AG09309 (cell line): ENCODE measurements around the gene SLC39A11.
A peak's percentile ranks its signal among the peaks of the same experiment; 100 is the strongest.
"Not testable (repeated sequence)": the region's sequence is repeated elsewhere in the genome, so short reads cannot be mapped to it uniquely, and the experiment has no call there.

Experiments used
- DNase-seq: peaks from one replicate; pipeline ENCODE4 v3.0.0-alpha.2; 2010; ENCODE audit warnings: low read depth
- H3K4me3 ChIP-seq: 2 replicates; pipeline ENCODE4 v1.5.1; 2011; ENCODE audit warnings: mild to moderate bottlenecking, low read depth, low read length, moderate library complexity; ENCODE audit not compliant: control insufficient read depth
- TF ChIP-seq, protein P1 (sequence below): IDR thresholded peaks from 2 replicates; pipeline ENCODE4 v1.5.1; 2011; ENCODE audit warnings: mild to moderate bottlenecking, low read depth, low read length, inconsistent platforms; ENCODE audit not compliant: insufficient read depth, control insufficient read depth; ENCODE audit errors: missing control alignments

The SLC39A11 gene

DNA sequence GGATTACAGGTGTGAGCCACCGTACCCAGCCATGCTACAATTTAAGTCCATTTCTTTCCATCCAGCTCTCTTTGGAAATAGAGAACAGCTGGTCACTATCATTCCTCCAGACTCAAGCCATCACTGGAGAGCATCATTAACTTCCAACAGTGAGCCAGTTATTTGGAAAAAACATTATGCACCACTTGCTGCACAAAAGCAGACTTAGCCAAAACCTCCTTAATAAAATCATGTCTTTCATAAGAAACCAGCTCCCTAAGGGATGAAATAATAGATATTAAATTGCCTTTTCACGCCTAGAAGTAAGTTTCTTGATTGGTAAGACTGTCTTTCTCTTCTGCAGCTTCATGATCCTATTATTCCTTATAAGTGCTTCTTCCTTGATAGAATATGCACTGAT, 17.9 kb downstream of the SLC39A11 start:
- H3K4me3 ChIP-seq = no peak overlapping the region
- TF ChIP-seq, protein P1, sequence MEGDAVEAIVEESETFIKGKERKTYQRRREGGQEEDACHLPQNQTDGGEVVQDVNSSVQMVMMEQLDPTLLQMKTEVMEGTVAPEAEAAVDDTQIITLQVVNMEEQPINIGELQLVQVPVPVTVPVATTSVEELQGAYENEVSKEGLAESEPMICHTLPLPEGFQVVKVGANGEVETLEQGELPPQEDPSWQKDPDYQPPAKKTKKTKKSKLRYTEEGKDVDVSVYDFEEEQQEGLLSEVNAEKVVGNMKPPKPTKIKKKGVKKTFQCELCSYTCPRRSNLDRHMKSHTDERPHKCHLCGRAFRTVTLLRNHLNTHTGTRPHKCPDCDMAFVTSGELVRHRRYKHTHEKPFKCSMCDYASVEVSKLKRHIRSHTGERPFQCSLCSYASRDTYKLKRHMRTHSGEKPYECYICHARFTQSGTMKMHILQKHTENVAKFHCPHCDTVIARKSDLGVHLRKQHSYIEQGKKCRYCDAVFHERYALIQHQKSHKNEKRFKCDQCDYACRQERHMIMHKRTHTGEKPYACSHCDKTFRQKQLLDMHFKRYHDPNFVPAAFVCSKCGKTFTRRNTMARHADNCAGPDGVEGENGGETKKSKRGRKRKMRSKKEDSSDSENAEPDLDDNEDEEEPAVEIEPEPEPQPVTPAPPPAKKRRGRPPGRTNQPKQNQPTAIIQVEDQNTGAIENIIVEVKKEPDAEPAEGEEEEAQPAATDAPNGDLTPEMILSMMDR = no peak
- DNase-seq = no peak

DNA sequence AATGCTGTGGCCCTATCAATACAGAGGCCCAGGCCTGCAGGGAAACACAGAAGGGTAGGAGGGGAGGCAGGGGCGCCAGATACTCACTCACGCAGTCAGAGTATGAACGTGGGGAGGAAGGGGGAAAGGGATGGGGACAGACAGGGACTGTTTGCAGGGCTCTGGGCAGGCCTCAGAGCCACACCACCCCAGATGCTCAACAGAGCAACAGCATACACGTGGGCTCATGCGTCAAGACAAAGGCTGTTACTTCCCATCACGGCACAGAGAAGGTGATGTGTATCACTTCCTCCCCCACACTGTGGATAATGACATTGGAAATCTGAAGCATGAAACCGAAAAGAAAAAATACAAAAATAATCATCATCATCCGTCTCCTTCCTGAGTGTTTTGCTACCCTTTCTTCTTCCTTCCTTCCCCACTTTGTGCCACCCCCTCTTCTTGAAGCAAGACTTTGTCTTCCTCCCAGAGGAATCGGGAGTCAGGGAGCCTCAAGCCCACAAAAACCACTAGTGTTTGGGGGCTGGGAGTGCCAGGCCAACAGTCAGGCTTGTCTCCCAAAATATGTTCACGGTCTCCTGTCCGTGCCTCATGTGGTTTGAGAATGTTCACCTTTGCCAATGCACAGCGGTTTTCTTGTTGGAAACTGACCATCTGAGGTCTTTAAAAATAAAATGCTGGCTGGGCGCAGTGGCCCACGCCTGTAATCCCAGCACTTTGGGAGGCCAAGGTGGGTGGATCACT, 20.1 kb downstream of the SLC39A11 start:
- no peak overlapping the region for H3K4me3 ChIP-seq
- TF ChIP-seq, protein P1 = no peak
- DNase-seq = no peak

DNA sequence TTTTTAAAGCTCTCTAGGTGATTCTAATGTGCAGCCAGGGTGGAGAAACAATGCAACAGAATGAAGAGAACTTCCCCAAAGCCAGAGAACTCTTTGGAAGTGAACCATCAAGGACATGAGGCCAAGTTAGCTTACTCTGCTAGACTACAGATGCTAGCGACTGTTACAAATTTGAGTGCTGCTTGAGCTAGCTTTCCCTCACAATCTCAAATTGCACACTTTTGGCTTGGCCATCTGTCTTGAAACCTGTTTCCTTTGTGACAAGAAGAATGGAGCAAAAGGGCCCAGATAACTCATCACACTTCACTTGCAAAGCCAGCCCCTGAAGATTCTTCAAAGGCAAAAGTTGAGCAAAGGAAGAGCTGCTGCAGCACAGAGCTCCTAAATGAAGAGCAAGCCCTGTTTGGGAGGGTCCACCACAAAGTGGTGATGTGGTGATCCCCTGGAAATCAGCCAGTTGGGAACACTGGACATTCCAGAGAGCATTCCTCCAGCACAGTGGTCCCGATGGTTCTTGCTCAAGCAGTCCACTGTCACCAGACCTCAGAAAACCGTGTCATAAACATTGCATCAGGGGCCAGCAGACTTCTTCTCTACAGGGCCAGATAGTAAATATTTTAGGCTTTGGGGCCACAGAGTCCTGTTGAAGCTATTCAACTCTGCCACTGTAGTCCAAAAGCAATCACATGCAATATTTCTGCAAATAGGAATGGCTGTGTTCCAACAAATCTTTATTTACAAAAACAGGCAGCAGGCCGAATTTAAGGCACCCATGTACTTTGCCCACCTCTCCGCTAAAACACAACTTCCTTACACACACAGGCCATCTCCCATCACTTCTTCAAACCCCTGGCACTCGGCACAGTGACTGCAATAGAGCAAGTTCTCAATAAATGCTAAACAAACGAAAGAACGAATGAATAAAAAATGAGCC, 21.2 kb downstream of the SLC39A11 start:
- TF ChIP-seq, protein P1 = no peak
- no peak for DNase-seq
- no peak overlapping the region for H3K4me3 ChIP-seq

DNA sequence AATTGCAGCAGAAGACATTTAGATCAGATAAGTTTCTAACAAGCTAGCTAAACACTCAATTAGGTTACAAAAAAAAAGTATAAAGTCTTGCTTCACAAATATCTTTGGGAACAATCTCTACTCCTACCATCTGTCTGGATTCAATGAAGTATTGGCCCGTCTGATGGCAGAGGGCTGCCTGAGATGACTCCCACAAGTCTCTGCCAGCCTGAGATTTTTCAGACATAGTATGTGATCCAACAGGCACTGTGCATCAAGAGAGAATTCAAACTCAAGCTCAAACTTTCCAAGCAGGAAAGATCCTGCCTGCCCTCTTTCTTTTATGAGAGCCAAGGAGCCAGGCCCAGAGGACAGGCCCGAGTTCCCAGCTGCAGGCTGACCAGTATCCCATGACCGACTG, 22.6 kb downstream of the SLC39A11 start:
- TF ChIP-seq, protein P1 = no peak
- H3K4me3 ChIP-seq = no peak overlapping the region
- no peak for DNase-seq

DNA sequence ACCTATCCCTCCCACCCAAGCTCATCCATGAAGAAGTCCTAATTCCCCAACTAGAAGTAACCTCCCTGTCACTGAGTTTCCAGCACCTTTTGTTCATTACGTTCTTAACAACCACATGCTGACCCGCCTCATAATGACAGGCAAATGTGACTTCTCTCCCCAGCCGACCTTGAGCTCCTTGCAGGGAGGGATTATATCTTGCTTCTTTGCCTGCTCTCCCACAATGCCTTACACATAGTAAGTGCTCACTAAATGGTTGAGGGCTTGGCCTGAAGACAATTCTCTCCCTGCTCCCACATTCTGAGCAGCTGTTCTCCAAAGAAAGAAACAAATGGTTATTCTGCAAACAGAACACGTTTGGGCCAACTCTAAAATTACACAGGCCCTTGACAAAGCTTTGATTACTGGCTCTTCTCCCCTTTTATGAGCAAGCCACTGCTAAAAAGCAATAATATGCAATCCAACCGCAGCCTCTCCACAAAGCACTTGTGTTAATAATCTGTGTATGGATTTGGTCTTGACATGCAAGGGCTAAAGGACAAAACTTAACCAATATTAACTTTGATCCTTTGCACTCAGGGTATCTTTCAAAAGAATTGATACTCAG, 23.2 kb downstream of the SLC39A11 start:
- DNase-seq = no peak
- H3K4me3 ChIP-seq = no peak overlapping the region
- TF ChIP-seq, protein P1 = no peak

DNA sequence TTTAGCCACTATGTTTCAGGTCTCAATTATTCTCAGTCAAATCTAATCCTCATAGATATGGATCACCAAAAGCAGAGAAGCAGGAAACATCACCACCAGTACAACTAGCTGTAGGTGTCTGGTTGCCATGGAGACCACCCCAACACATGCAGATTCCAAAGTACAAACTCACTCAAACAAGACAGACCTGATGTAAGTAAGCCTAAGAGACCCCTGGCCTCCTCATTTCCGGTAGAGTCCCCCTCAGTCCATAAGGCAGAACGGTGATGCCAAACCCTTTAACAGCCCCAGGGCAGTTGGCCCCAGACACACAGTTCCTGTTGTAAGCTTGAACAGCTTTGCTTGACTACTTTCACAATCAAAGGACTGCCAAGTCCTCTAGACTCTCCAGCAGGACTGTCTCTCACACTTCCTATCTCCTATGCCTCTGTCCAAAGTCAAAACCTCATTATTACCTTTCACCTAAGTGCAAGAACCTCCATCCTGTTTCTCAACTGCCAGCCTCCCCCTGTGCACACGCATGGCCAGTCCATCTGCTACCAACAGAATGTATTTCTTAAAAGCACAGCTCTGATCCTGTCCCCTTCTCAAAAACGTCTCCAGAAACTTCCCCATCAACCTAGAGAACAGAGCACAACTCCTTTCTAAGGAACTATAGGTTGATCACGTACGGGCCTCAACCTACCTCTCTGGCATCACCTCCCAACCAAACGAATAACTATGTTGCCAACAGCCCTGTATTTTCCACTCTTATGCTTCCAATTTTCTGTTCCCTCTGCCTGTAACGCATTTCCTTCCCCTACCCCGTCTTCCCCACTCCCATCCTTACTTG, 23.9 kb downstream of the SLC39A11 start:
- TF ChIP-seq, protein P1 = no peak
- H3K4me3 ChIP-seq = no peak overlapping the region
- DNase-seq = no peak

DNA sequence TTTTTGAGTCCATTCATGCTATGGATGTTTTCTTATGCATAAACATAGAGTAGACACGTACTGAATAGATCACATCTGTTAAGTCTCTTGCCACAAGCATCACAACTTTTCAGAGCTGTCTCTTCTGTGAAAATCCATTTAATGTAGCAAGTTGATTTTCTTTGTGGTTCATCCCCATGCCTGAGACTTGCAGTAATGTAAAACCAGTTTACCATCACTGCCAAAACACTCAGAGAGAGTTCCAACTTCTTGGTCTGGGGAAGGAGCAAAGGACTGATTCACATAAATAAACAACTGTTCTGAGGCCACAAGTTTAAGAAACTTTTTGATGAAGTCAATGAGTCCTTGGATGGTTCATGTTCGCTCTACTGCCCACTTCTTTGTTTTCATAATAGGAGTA, 24.8 kb downstream of the SLC39A11 start:
- peak; percentile 71 for DNase-seq
- not testable (repeated sequence) for H3K4me3 ChIP-seq
